OCI-LY3 (cell line): ENCODE data around the gene EEF1AKMT2.
A peak's percentile ranks its signal among the peaks of the same experiment; 100 is the strongest.
"Not testable (repeated sequence)": the region's sequence is repeated elsewhere in the genome, so short reads cannot be mapped to it uniquely, and the experiment has no call there.

Source experiments
- H2AFZ ChIP-seq: fragments of 200-600, 300-600 bp; shearing (Covaris generic); 2 replicates; pipeline ENCODE4 v1.6.0; 2014; ENCODE audit warnings: antibody characterized with exemption, low read depth, low read length
- H3K27ac ChIP-seq: fragments of 200-600, 300-600 bp; sonication (generic); 2 replicates; pipeline ENCODE4 v1.5.1; 2014; ENCODE audit warnings: mild to moderate bottlenecking, low read length, moderate library complexity, mixed read lengths
- H3K27me3 ChIP-seq: fragments of 200-600, 300-600 bp; sonication (generic); 2 replicates; pipeline ENCODE4 v1.6.1; 2014; ENCODE audit warnings: low read depth, low read length, mixed read lengths
- H3K36me3 ChIP-seq: fragments of 200-600, 300-600 bp; sonication (generic); replicated peaks from 2 replicates; pipeline ENCODE3; 2014; ENCODE audit warnings: low read depth, low read length, mixed read lengths
- H3K4me1 ChIP-seq: fragments of 300-600, 200-600 bp; sonication (generic); 2 replicates; pipeline ENCODE4 v1.6.1; 2014; ENCODE audit warnings: low read length, mixed read lengths
- H3K4me2 ChIP-seq: fragments of 200-600, 300-600 bp; sonication (generic); 2 replicates; pipeline ENCODE4 v1.6.1; 2014; ENCODE audit warnings: low read length, mixed read lengths
- H3K4me3 ChIP-seq: fragments of 300-600, 200-600 bp; sonication (generic); 2 replicates; pipeline ENCODE4 v1.5.1; 2014; ENCODE audit warnings: antibody characterized with exemption, mild to moderate bottlenecking, low read length, moderate library complexity
- H3K79me2 ChIP-seq: fragments of 300-600, 200-600 bp; shearing (Covaris generic); 2 replicates; pipeline ENCODE4 v1.6.1; 2014; ENCODE audit warnings: mild to moderate bottlenecking, low read length, mixed read lengths
- H3K9ac ChIP-seq: fragments of 300-600, 200-600 bp; shearing (Covaris generic); 2 replicates; pipeline ENCODE4 v1.6.0; 2014; ENCODE audit warnings: mild to moderate bottlenecking, low read length, moderate library complexity
- H3K9me3 ChIP-seq: fragments of 200-600, 300-600 bp; shearing (Covaris generic); 2 replicates; pipeline ENCODE4 v1.6.1; 2014; ENCODE audit warnings: low read length, mixed read lengths; ENCODE audit not compliant: insufficient read depth
- H4K20me1 ChIP-seq: fragments of 200-600, 300-600 bp; sonication (generic); 2 replicates; pipeline ENCODE4 v1.6.1; 2016; ENCODE audit warnings: low read length, mixed read lengths; ENCODE audit not compliant: insufficient read depth
- CTCF ChIP-seq: fragments of 200-600, 300-600 bp; sonication (generic); IDR thresholded peaks from 2 replicates; pipeline ENCODE4 v1.5.1; 2014; ENCODE audit warnings: antibody characterized with exemption, low read length, low read depth
- EZH2phosphoT487 ChIP-seq: fragments of 200-600 bp; shearing (Covaris generic); IDR thresholded peaks from 2 replicates; pipeline ENCODE4 v1.6.1; 2018; ENCODE audit warnings: antibody characterized with exemption, mixed run types, low read depth

The EEF1AKMT2 gene

GRCh38 chr10:124799211-124799610 lies 7.5 kb upstream of the EEF1AKMT2 start:
- Histone ChIP-seq H3K9me3 (no peaks in the 10 kb centered on the region), H2AFZ (no peak overlapping the region), H3K79me2 (peaks cover 27% of the 10 kb centered on the region), H3K27ac (no peak overlapping the region), H4K20me1 (no peaks in the 10 kb centered on the region), H3K4me3 (no peak overlapping the region), H3K36me3 (no peaks in the 10 kb centered on the region), H3K4me1 (peaks cover 13% of the 10 kb centered on the region), H3K9ac (no peak overlapping the region), H3K27me3 (no peaks in the 10 kb centered on the region), H3K4me2 (no peak overlapping the region)
- TF ChIP-seq CTCF (no peak), EZH2phosphoT487 (no peak)

GRCh38 chr10:124798781-124799180 lies 7.1 kb upstream of the EEF1AKMT2 start:
- no peak overlapping the region for H2AFZ ChIP-seq
- H3K79me2 ChIP-seq = peaks cover 22% of the 10 kb centered on the region
- no peak overlapping the region for H3K4me2 ChIP-seq
- no peak for TF ChIP-seq CTCF
- TF ChIP-seq EZH2phosphoT487 = no peak
- H4K20me1 ChIP-seq = no peaks in the 10 kb centered on the region
- H3K9ac ChIP-seq = no peak overlapping the region
- H3K4me1 ChIP-seq = peaks cover 13% of the 10 kb centered on the region
- no peak overlapping the region for H3K27ac ChIP-seq
- H3K27me3 ChIP-seq = no peaks in the 10 kb centered on the region
- no peaks in the 10 kb centered on the region for H3K36me3 ChIP-seq
- no peak overlapping the region for H3K4me3 ChIP-seq
- H3K9me3 ChIP-seq = no peaks in the 10 kb centered on the region

- no peak for TF ChIP-seq CTCF
- no peak for TF ChIP-seq EZH2phosphoT487
- H3K9ac ChIP-seq = no peak overlapping the region
- no peak overlapping the region for H3K4me3 ChIP-seq
- no peak overlapping the region for H3K27ac ChIP-seq
- no peaks in the 10 kb centered on the region for H4K20me1 ChIP-seq
- no peak overlapping the region for H2AFZ ChIP-seq
- no peaks in the 10 kb centered on the region for H3K36me3 ChIP-seq
- no peaks in the 10 kb centered on the region for H3K9me3 ChIP-seq
- peaks cover 18% of the 10 kb centered on the region for H3K79me2 ChIP-seq
- no peak overlapping the region for H3K4me2 ChIP-seq
- H3K4me1 ChIP-seq = peaks cover 13% of the 10 kb centered on the region
- H3K27me3 ChIP-seq = no peaks in the 10 kb centered on the region
Measured at GRCh38 chr10:124798364-124798763, 6.7 kb upstream of the EEF1AKMT2 start.

- H3K9ac ChIP-seq = no peak overlapping the region
- H4K20me1 ChIP-seq = no peaks in the 10 kb centered on the region
- H3K4me1 ChIP-seq = peaks cover 3% of the 10 kb centered on the region; the same call in 1 of the 2 replicates
- H3K4me3 ChIP-seq = peak overlapping the region; percentile 99
- peaks cover 27% of the 10 kb centered on the region for H3K79me2 ChIP-seq
- TF ChIP-seq CTCF = no peak
- TF ChIP-seq EZH2phosphoT487 = no peak
- peaks cover 7% of the 10 kb centered on the region for H3K36me3 ChIP-seq
- no peaks in the 10 kb centered on the region for H3K9me3 ChIP-seq
- no peaks in the 10 kb centered on the region for H3K27me3 ChIP-seq
- 0 out of 2 replicates have a peak overlapping the region, but pooled peaks have one; percentile 88 for H3K4me2 ChIP-seq
- H3K27ac ChIP-seq = no peak overlapping the region
- no peak overlapping the region for H2AFZ ChIP-seq
Measured at GRCh38 chr10:124792998-124793352, 1.3 kb upstream of the EEF1AKMT2 start.

- H3K36me3 ChIP-seq = peaks cover 19% of the 10 kb centered on the region
Measured at GRCh38 chr10:124782900-124783299, 8.8 kb downstream of the EEF1AKMT2 start.

More at GRCh38 chr10:124782900-124783299, 8.8 kb downstream of the EEF1AKMT2 start:
- H3K9ac ChIP-seq, H3K4me1 ChIP-seq, H3K79me2 ChIP-seq, H3K9me3 ChIP-seq, H2AFZ ChIP-seq, H4K20me1 ChIP-seq, H3K4me2 ChIP-seq, H3K27ac ChIP-seq, H3K4me3 ChIP-seq, H3K27me3 ChIP-seq: not testable (repeated sequence)
